ENCODE data around the gene PYGM. TPM values are rescaled to one million over a fixed set of nuclear protein-coding genes. Genes with fewer than 3 reads are reported as not detected.

Gene PYGM
- total RNA-seq, 1 donor from 2014 or later: 5.5 TPM

DNA sequence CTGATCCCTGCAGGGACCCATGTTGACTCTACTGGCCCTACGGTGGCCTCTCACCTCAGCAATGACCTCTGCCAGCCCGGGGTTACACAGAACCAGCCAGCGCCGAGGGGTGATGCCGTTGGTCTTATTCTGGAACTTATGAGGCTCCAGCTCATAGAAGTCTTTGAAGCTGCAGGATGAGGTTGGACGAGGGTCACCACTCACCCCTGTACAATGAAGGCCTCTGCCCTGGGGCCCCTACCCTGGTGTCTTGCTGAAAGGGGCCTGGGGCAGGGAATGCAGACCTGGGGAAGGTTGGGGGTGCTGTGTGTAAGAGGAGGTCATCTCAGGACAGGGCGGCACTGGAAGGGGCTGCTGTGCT lies 6.8 kb downstream of the PYGM start:
- Mint-ChIP-seq H3K4me3 (ENCODE audit: unreplicated experiment) (no peak overlapping the region), H3K36me3 (ENCODE audit: unreplicated experiment) (peaks cover 3% of the 10 kb centered on the region)

DNA sequence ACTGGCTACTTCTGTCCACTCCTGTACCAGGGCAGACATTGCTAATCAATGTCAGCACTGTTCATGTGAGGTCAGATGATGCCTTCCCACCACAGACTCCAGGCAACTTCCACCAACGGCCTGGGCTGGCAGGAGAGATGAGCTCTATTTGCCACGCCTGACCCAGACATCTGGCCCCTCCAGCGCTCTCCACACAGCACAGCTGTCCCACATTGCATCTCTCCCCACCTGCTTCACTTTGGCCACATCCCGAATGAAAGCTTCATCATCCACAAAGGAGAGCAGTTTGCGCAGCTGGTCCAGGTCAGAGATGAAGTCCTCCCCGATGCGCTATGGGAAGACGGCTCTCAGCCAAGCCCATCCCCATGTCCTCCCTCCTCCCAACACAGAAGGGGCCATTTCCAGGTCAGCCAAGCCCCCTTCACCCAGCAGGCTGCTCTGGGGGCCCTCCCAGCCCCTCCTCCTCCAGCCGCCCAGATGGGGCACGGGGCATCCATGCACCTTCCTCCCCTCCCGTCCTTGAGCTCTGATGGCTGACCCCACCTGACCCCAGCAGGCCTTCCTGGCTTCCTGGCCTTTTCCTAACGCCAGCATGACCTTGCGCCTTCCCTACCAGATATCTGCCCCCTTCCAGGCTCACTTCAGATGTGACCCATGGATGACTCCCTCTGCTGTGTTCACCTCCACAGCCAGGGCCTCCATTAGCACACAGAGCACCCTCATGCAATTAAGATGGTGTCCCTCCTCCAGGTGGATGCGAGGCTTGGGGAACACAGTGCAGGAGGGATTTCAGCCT lies 7.4 kb downstream of the PYGM start:
- H3K27ac Mint-ChIP-seq (ENCODE audit: unreplicated experiment): peak overlapping the region; percentile 72
- peaks cover 3% of the 10 kb centered on the region for H3K36me3 Mint-ChIP-seq (ENCODE audit: unreplicated experiment)
- H3K9me3 Mint-ChIP-seq (ENCODE audit: unreplicated experiment): peaks cover 4% of the 10 kb centered on the region
- peak overlapping the region; percentile 49 for H3K4me3 Mint-ChIP-seq (ENCODE audit: unreplicated experiment)
- H3K27me3 Mint-ChIP-seq (ENCODE audit: unreplicated experiment): peaks cover 12% of the 10 kb centered on the region
- peaks cover 2% of the 10 kb centered on the region for H3K4me1 Mint-ChIP-seq (ENCODE audit: low read depth, unreplicated experiment)
- DNase-seq: no peak
- TF ChIP-seq, protein P1, sequence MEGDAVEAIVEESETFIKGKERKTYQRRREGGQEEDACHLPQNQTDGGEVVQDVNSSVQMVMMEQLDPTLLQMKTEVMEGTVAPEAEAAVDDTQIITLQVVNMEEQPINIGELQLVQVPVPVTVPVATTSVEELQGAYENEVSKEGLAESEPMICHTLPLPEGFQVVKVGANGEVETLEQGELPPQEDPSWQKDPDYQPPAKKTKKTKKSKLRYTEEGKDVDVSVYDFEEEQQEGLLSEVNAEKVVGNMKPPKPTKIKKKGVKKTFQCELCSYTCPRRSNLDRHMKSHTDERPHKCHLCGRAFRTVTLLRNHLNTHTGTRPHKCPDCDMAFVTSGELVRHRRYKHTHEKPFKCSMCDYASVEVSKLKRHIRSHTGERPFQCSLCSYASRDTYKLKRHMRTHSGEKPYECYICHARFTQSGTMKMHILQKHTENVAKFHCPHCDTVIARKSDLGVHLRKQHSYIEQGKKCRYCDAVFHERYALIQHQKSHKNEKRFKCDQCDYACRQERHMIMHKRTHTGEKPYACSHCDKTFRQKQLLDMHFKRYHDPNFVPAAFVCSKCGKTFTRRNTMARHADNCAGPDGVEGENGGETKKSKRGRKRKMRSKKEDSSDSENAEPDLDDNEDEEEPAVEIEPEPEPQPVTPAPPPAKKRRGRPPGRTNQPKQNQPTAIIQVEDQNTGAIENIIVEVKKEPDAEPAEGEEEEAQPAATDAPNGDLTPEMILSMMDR (IDR thresholded peaks at IDR 0.05; ENCODE audit: partially characterized antibody, unreplicated experiment): no peak

More for the DNA sequence above, 6.8 kb downstream of the PYGM start:
- Mint-ChIP-seq H3K27me3 (ENCODE audit: unreplicated experiment) (peaks cover 14% of the 10 kb centered on the region), H3K27ac (ENCODE audit: unreplicated experiment) (no peak overlapping the region), H3K4me1 (ENCODE audit: low read depth, unreplicated experiment) (peaks cover 2% of the 10 kb centered on the region), H3K9me3 (ENCODE audit: unreplicated experiment) (peaks cover 4% of the 10 kb centered on the region)
- DNase-seq: no peak
- TF ChIP-seq, protein P1 (IDR thresholded peaks at IDR 0.05; ENCODE audit: partially characterized antibody, unreplicated experiment): no peak

DNA sequence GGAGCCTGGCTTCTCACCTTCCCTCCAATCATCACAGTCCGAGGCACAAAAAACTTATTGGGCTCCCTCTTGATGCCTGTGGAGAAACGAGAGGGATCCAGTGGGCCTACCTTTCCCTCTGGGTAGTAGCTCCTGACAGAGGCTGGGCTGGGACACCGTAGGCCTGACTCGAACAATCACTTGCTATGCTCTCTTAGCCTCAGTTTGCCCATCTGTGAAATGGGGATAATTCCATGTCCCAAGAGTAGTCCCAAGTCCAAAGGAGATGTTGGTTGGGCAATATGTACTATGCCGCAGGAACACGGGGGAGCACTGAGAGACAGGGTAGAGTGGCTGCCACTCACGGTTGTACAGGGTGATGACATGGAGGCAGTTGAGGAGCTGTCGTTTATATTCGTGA lies 8.2 kb downstream of the PYGM start:
- TF ChIP-seq, protein P1 (IDR thresholded peaks at IDR 0.05; ENCODE audit: partially characterized antibody, unreplicated experiment): no peak
- Mint-ChIP-seq H3K27me3 (ENCODE audit: unreplicated experiment) (peaks cover 12% of the 10 kb centered on the region), H3K36me3 (ENCODE audit: unreplicated experiment) (peaks cover 3% of the 10 kb centered on the region), H3K27ac (ENCODE audit: unreplicated experiment) (no peak overlapping the region), H3K4me3 (ENCODE audit: unreplicated experiment) (no peak overlapping the region), H3K9me3 (ENCODE audit: unreplicated experiment) (peaks cover 4% of the 10 kb centered on the region), H3K4me1 (ENCODE audit: low read depth, unreplicated experiment) (peaks cover 2% of the 10 kb centered on the region)
- no peak for DNase-seq

DNA sequence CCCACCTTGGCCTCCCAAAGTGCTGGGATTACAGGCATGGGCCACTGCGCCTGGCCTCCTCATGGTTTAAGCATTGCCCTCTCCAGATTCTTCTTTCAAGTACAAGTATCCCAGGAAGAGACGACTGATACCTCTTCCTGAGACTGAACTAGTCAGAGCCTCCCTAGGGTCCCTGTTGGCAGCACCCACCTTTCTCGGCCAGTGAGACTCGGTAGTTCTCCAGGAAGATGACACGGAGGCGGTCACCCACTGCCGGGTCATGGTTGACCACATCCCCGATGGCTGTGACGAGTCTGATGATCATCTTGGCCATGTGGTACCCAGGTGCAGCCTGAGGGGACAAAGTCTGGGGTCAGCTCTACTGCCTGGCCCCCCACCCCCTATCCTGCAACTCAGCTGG lies 8.6 kb downstream of the PYGM start:
- H3K4me3 Mint-ChIP-seq (ENCODE audit: unreplicated experiment): no peak overlapping the region
- TF ChIP-seq, protein P1 (IDR thresholded peaks at IDR 0.05; ENCODE audit: partially characterized antibody, unreplicated experiment): no peak
- peaks cover 3% of the 10 kb centered on the region for H3K36me3 Mint-ChIP-seq (ENCODE audit: unreplicated experiment)
- peaks cover 12% of the 10 kb centered on the region for H3K27me3 Mint-ChIP-seq (ENCODE audit: unreplicated experiment)
- peaks cover 2% of the 10 kb centered on the region for H3K4me1 Mint-ChIP-seq (ENCODE audit: low read depth, unreplicated experiment)
- no peak for DNase-seq
- H3K27ac Mint-ChIP-seq (ENCODE audit: unreplicated experiment): no peak overlapping the region
- peaks cover 4% of the 10 kb centered on the region for H3K9me3 Mint-ChIP-seq (ENCODE audit: unreplicated experiment)

DNA sequence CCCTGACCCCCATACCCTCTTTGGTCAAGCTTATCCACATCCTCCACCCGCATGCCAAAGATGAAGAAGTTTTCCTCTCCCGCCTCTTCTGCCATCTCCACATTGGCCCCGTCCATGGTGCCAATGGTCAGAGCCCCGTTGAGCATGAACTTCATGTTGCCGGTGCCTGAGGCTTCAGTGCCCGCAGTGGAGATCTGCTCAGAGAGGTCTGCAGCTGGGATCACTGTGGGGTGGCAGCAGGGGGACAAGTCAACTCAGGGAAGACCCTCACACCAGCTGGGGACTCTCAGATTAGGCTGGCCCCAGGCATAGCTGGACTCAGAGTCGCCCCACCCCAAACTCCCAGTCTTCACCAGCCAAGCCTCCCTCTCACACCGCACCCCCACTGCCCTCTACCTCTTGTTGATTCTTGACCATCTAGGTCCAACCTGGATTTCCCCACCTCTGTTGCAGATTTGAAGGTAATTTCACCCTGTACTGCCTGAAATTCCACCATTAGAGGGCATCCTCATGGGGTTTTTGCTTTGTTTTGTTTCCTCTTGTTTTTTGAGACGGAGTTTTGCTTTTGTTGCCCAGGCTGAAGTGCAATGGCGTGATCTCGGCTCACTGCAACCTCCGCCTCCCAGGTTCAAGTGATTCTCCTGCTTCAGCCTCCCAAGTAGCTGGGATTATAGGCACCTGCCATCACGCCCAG lies 9.3 kb downstream of the PYGM start:
- Mint-ChIP-seq H3K4me3 (ENCODE audit: unreplicated experiment) (no peak overlapping the region), H3K9me3 (ENCODE audit: unreplicated experiment) (peaks cover 4% of the 10 kb centered on the region), H3K27ac (ENCODE audit: unreplicated experiment) (no peak overlapping the region), H3K4me1 (ENCODE audit: low read depth, unreplicated experiment) (peaks cover 2% of the 10 kb centered on the region), H3K36me3 (ENCODE audit: unreplicated experiment) (peaks cover 3% of the 10 kb centered on the region), H3K27me3 (ENCODE audit: unreplicated experiment) (peaks cover 12% of the 10 kb centered on the region)
- DNase-seq: no peak
- TF ChIP-seq, protein P1 (IDR thresholded peaks at IDR 0.05; ENCODE audit: partially characterized antibody, unreplicated experiment): no peak
